Activated CD4-positive, alpha-beta T cell treated with anti-CD3 and anti-CD28 coated beads, Interleukin-2, amount 50 U/mL, for 4 hours (primary cell): Measurements from ENCODE around the gene FAM171A1.
"Not testable (repeated sequence)": the region's sequence is repeated elsewhere in the genome, so short reads cannot be mapped to it uniquely, and the experiment has no call there.

Experiments used
- DNase-seq, 2 experiments: peaks; one replicate each; pipeline ENCODE4 v3.0.0-alpha.2; 2020

FAM171A1 gene

GRCh38 chr10:15370856-15371701 is at the start of gene FAM171A1:
Gene FAM171A1, minus strand, starts transcription at chr10:15371289. Its CDS starts 237 bp downstream, at chr10:15371052.
- DNase-seq = peak; percentile 50 to 55

DNA sequence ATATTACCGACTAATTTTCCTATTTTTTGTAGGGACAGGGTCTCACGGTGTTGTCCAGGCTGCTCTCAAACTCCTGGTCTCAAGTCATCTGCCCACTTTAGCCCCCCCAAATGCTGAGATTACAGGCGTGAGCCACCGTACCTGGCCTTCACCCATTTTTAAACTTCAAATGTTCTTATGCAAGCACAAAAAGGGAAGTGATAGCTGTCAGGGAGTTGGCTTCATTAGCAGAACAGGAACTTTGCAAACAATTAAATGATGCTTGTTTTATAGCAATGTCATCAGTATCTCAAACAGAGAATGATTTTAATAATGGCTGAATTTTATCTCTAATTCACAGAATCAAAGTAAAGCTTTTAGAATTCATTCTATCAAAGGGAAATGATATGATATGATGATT is 49.8 kb upstream of the FAM171A1 start:
- DNase-seq = no peak

GRCh38 chr10:15419279-15419874 is 48.3 kb upstream of the FAM171A1 start:
- peak; percentile 13 to 17 for DNase-seq

GRCh38 chr10:15416034-15416433 is 44.9 kb upstream of the FAM171A1 start:
- DNase-seq = no peak

DNA sequence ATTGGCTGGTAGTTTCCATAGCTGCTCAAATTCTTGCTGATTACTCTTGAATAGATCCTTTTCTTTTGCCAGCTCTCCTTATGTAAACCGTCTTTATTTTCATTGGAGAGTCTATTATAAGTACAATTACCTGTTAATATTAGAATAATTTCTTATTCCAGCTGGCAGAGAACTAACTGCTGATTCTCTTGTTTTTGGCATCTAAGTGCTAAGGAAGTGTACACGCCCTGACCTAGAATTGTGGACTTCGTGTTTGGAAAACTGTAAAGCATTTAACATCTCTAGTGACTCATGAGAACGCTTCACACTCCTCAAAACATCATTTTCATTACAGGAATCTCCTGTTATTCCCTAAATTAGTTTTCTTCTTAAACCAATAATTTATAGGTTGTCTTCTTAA is 39.9 kb upstream of the FAM171A1 start:
- no peak for DNase-seq

GRCh38 chr10:15409350-15409749 is 38.3 kb upstream of the FAM171A1 start:
- DNase-seq = not testable (repeated sequence)

DNA sequence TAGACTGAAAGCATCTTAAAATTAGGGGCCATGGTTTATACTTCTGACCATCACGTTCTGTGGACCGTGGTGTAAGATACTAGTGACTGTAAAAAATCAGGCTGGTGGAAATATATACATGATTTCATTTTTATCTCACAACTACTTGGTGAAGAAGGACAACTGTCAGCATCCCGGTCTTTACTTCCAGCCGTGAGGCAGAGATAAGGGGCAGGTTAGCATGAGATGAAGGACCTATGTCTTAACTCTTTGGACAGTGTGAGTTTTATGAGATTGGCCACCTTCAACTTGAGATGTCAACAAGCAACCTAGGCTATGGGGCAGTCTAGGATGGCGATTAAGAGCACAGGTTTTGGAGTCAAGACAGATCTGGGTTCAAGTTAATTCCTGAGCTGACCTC is 37.5 kb upstream of the FAM171A1 start:
- DNase-seq = no peak

- no peak for DNase-seq
Measured at GRCh38 chr10:15405319-15405718, 34.2 kb upstream of the FAM171A1 start.

DNA sequence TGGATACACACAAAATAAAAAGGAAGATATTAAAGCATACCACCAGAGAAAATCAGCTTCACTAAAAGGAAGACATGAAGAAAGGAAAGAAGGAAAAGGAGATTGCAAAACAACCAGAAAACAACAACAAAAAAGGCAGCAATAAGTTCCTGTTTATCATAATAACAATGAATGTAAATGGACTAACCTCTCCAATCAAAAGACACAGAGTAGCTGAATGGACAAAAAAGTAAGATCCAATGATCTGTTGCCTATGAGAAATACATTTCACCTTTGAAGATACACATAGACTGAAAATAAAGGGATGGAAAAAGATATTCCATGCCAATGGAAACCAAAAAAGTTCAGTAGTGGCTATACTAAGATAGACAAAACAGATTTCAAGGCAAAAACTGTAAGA is 30.3 kb upstream of the FAM171A1 start:
- no peak for DNase-seq

DNA sequence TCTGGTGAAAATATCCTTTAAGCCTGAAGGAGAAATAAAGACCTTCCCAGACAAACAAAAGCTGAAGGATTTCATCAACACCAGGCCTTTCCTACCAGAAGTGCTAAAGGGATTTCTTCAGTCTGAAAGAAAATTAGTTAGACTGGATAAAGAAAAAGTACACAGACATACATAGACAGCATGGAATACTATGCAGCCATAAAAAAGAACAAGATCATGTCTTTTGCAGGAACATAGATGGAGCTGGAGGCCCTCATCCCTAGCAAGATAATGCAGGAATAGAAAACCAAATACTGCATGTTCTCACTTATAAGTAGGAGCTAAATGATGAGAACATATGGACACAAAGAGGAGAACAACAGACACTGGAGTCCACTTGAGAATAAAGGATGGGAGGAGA is 29.4 kb upstream of the FAM171A1 start:
- not testable (repeated sequence) for DNase-seq

- no peak for DNase-seq
Measured at GRCh38 chr10:15399060-15399661, 28.1 kb upstream of the FAM171A1 start.

DNA sequence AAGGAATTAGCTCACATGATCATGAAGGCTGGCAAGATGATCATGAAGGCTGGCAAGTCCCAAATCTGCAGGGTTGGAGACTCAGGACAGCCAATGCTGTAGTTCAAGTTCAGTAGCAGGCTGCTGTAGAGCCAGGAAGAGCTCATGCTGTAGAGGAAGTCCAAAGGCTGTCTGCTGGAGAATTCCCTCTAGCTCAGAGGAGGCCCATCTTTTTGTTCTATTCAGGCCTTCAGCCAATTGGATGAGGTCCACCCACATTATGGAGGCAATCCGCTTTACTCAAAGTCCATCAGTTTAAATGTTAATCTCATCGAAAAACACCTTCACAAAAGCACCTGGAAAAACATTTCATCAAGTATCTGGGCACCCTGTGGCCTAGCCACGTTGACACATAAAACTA is 24.8 kb upstream of the FAM171A1 start:
- no peak for DNase-seq

GRCh38 chr10:15393139-15393825 is 22.2 kb upstream of the FAM171A1 start:
- no peak for DNase-seq

DNA sequence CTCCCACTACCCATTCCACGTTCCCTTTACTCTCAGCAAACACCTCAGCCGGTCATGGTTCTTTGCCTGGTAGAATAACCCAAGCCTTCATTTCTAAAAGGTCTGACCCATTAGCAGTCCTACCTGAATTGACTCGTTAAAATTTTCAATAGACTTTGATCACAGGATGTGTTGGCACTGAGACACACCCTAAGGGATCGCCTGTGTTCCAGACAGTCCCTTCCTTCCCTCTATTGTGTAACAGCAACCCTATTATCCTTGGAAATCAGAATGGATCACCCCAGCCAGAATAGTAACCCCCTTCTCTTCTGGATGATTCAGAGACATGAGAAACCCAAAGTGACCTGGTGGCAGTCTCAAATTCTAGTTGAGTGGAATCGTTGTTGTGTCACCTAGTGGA is 20.4 kb upstream of the FAM171A1 start:
- DNase-seq = no peak

DNA sequence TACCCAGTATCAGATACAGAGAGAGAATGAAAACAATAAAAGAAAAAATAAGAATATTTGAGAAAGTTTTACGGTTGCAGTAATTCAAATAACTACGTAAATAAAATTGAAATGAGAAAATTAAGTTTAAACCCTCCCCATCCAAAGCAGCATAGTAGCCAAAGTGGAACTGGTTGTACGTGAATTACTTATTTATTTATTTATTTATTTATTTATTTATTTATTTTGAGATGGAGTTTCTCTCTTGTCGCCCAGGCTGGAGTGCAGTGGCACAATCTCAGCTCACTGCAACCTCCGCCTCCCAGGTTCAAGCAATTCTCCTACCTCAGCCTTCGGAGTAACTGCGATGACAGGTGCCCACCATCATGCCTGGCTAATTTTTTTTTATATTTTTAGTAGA is 17.1 kb upstream of the FAM171A1 start:
- DNase-seq = not testable (repeated sequence)

- DNase-seq = no peak
Measured at GRCh38 chr10:15387021-15387420, 15.9 kb upstream of the FAM171A1 start.

DNA sequence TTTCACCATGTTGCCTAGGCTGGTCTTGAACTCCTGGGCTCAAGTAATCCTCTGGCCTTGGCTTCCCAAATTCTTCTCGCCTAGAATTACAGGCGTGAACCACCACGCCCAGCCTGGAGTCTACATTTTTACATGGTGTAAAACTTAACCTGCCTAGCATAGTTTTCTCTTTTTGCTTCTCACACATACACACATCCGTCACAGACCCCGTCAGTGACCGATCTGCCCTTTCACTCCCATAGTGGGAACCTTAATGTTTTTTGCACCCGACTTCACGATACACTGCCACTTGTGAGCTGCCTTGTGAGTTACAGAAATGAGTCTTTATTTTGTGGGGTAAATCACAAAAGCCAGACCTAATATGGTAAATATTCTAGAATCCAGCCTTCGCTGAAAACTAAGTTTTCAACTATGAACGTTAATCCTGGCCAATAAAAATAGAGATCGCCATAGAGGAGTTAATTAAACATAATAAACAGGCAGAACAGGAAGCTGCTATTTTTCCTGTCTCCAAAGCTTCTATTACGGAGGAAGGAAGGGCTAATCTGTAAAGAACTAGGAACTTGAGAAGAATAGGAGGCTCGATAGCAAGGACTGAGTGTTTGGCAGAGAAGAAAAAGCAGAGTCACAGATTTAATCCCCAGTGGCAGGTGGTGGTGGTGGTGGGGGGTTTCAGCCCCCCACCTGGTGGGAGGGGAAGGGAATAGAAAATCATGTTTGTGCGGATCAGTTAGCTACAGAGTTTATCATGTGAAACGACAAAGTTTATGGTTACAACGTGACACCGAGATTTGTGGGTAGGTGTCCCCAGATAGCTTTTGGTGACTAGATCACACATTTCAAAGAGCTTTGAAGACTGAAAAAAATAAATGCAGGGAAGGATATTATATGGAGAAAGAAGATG is 14.7 kb upstream of the FAM171A1 start:
- no peak for DNase-seq

DNA sequence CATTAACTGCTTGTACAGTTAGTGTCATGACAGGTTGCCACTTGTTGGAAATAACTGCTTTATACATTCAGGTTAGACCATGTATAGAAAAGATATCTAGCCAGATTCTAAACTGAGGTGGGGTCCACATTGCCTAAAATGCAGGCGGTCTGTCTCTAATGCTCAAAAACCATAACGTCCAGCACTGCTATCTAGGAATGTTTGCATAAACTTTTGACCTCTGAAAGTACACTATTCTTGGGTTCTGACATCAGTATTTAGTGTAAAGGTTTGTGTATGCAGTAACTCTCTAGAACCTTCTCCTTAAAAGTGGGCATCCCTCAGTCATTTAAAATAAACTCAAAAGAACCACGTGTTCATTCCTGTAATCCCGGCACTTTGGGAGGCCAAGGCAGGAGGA is 10.3 kb upstream of the FAM171A1 start:
- DNase-seq = no peak

- no peak for DNase-seq
Measured at GRCh38 chr10:15379078-15379477, 8.0 kb upstream of the FAM171A1 start.

DNA sequence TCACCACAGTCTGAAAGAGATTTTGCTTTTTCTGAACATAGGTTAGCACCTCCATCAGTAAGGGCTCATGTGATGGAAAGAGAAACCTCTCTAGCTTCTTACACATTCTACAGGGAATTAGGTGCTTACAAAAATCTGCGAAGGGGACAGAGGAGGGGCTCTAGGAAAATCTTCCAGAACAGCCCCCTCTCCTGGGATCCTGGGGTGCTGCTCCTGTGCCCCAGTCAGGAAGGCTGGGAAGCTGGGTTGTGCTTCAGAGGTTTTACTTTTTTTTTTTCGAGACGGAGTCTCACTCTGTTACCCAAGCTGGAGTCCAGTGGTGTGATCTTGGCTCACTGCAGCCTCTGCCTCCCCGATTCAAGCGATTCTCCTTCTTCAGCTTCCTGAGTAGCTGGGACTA is 7.5 kb upstream of the FAM171A1 start:
- DNase-seq = no peak

GRCh38 chr10:15374566-15374965 is 3.5 kb upstream of the FAM171A1 start:
- no peak for DNase-seq

DNA sequence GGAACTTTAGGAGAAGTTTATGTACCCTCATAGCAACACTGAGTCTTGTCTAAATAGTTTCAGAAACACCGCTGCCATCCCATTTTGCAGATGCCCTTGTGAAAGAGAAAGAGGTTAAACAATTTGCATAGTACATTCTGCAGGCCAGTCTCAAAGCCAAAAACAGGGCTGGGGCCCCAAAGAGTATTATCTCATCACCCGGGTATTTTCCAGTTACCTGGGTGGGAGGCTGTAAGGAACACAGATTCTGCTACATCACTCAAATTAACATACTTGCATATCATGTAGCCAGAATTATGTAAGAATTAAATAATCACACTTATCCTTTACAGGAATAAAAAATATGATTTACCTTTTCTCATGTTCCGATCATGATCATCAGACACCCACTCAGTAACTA is 3.1 kb upstream of the FAM171A1 start:
- no peak for DNase-seq
